Small intestine (tissue), 7 donors: ENCODE results near the gene PC. TPM values are rescaled to one million over a fixed set of nuclear protein-coding genes. Genes with fewer than 3 reads are reported as not detected.

Source experiments
- DNase-seq, 2 donors: peaks; one replicate each; pipeline versions ENCODE4 v3.0.0 to v3.0.0-alpha.2; 2013
- FAIRE-seq: peaks from 2 replicates; lab custom pipeline; 2012; peaks lifted over from hg19 to GRCh38; lab: Jason Lieb, UNC
- H3K27ac ChIP-seq, 3 donors: one replicate each; pipeline ENCODE4 v1.5.1; 2013; ENCODE audit warnings: low read length in 2 of 3, mild to moderate bottlenecking in 2 of 3, control low read depth in 1 of 3, inconsistent platforms in 1 of 3, low read depth in 1 of 3, moderate library complexity in 1 of 3
- H3K27me3 ChIP-seq, 3 donors: one replicate each; pipeline ENCODE4 v1.6.1; 2013; ENCODE audit warnings: low read length in 3 of 3, inconsistent platforms in 1 of 3; ENCODE audit not compliant: control insufficient read depth in 3 of 3, insufficient read depth in 3 of 3
- H3K36me3 ChIP-seq, 3 donors: one replicate each; pipeline ENCODE4 v1.6.1; 2013; ENCODE audit warnings: low read length in 3 of 3, inconsistent platforms in 1 of 3, low read depth in 1 of 3, mild to moderate bottlenecking in 1 of 3, moderate library complexity in 1 of 3; ENCODE audit not compliant: control insufficient read depth in 3 of 3, insufficient read depth in 2 of 3
- H3K4me1 ChIP-seq, 3 donors: one replicate each; pipeline ENCODE4 v1.6.1; 2013; ENCODE audit warnings: low read length in 2 of 3, inconsistent platforms in 1 of 3, low read depth in 1 of 3, mild to moderate bottlenecking in 1 of 3, moderate library complexity in 1 of 3; ENCODE audit not compliant: control insufficient read depth in 3 of 3, insufficient read depth in 2 of 3
- H3K4me3 ChIP-seq, 3 donors: one replicate each; pipeline ENCODE4 v1.5.1; 2013; ENCODE audit warnings: low read length in 3 of 3, control low read depth in 1 of 3, inconsistent platforms in 1 of 3, low read depth in 1 of 3, mild to moderate bottlenecking in 1 of 3, moderate library complexity in 1 of 3
- H3K9me3 ChIP-seq, 2 donors: one replicate each; pipeline ENCODE4 v1.6.1; 2013; ENCODE audit warnings: low read depth in 1 of 2, low read length in 1 of 2; ENCODE audit not compliant: control insufficient read depth in 2 of 2, insufficient read depth in 1 of 2
- WGBS, 3 donors: extraction: QIAGEN DNeasy Blood & Tissue Kit; methylation state at CpG; one replicate each; pipeline ENCODE4 v1.1.7; 2013; 5-methylcytosine and 5-hydroxymethylcytosine counted together
- polyA plus RNA-seq, 4 donors: library from polyadenylated mRNA; stranded (reverse) in 3 of 4; unstranded in 1 of 4; fragments of 200-250 nt in 3 of 4; fragments of 120-200 nt in 1 of 4; gene quantifications; one replicate each; pipeline versions ENCODE4 v1.2.1 to v1.2.3, GENCODE V29; 2013
- donor health status: healthy with polysubstance abuse.
- donor health status: control.
- donor health status: control.
- donor health status: Bipolar disorder and iron deficiency.
- donor health status: healthy.

PC gene
- polyA plus RNA-seq, 4 donors, result 19.9 to 89.5 (median 46.6) TPM

DNA sequence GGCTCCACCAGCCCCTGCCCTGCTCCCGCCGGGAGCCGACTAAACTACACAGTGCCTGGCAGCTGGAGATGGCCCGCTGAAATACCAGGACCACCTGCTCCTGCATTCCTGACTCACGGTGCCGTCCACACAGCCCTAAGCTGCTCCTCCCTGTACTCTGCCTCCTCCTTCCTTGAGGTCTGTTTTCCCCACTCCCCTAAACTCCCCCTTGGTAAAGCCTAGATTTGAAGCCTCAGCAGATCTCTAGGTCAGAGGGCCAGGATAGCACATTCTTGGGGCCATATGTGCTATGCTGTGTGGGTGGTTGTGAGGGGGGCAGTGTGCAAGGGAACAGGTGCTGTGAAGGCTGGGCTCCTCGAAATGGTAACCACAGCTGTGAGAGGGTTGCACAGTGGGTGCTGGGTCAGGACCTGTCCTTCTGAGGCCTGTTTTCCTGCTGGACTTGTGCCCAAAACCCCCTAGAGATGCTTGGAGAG is 91.6 kb downstream of the PC start:
- no peaks in the 10 kb centered on the region for H3K27me3 ChIP-seq
- WGBS, 3 donors, result 84 to 91% (median 87%) methylated on average over 7 of the region's 7 CpGs
- no peak overlapping the region for H3K27ac ChIP-seq
- H3K9me3 ChIP-seq, result no peaks in the 10 kb centered on the region
- peaks cover 0 to 51% (median 3%) of the 10 kb centered on the region in 3 donors for H3K36me3 ChIP-seq
- DNase-seq (no peak), FAIRE-seq (no peak)
- no peak overlapping the region for H3K4me3 ChIP-seq
- H3K4me1 ChIP-seq, result peaks cover 0 to 4% (median 0%) of the 10 kb centered on the region in 3 donors

DNA sequence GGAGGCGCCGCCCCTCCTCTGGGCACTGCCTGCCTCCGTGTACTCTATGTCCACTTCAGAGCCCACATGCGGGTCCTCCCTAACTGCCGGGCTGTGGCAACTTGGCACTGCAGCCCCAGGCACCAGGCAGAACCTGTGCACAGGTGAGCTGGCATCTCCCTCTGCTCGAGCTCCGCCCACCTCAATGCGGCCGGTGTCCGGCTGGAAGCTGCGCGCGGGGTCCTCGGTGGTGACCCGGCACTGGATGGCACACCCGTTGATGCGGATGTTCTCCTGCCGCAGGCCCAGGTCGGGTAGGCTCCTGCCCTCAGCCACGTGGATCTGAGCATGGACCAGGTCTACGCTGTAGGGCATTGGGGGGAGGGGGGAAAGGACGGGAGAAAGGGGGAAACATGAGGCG is 92.2 kb downstream of the PC start:
- WGBS, 3 donors, result 91 to 95% (median 94%) methylated on average over 21 to 23 of the region's 23 CpGs
- Histone ChIP-seq H3K4me1 (peaks cover 0 to 4% (median 0%) of the 10 kb centered on the region in 3 donors), H3K4me3 (no peak overlapping the region), H3K36me3 (peaks cover 0 to 49% (median 3%) of the 10 kb centered on the region in 3 donors), H3K27me3 (no peaks in the 10 kb centered on the region), H3K27ac (no peak overlapping the region), H3K9me3 (no peaks in the 10 kb centered on the region)
- FAIRE-seq (no peak), DNase-seq (no peak)

DNA sequence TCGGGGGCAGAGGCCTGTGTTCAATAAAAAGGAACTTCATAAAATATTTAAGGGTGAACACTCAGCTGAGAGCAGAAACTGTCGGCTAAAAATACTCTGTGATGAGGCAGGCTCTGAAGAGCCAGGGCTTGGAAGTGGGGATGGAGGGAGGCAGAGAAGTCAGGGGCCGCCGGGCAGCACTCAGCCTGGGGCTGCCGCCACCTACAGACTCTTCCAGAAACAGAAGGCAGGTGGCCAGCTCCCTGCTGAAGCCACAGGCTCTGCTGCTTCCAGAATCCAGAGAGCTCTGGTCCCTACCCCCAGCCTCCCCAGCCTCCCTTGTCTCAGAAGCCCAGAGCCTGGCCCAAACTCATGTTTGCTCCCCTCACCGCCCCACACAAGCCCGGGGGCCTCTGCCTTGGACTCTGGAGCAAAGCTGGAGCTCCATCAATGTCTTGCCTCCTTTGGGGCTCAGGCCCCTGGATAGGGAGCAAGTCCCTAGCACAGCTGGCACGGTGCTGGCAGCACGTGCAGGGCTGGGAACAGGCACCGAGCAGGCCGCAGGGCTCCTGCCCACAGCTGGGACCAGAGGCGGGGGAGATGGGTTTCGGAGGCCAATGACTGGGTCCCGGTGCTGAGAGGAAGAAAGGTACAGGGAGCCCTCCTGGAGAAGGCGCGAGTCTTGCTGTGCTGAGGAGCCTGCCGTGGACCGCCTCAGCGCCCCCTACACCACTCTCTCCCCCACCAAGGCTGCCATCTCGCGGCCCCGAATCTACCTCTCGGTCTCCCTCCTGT is 93.1 kb downstream of the PC start:
- Histone ChIP-seq H3K4me3 (no peak overlapping the region), H3K9me3 (no peaks in the 10 kb centered on the region), H3K36me3 (peaks cover 0 to 49% (median 3%) of the 10 kb centered on the region in 3 donors), H3K4me1 (peaks cover 0 to 4% (median 0%) of the 10 kb centered on the region in 3 donors), H3K27ac (no peak overlapping the region), H3K27me3 (no peaks in the 10 kb centered on the region)
- WGBS, 3 donors, result 59 to 86% (median 70%) methylated on average over 15 to 23 of the region's 23 CpGs
- DNase-seq (no peak), FAIRE-seq (no peak)

GRCh38 chr11:66864172-66864901 is 93.8 kb downstream of the PC start:
- no peak overlapping the region for H3K4me3 ChIP-seq
- peaks cover 0 to 52% (median 3%) of the 10 kb centered on the region in 3 donors for H3K36me3 ChIP-seq
- DNase-seq (peak in 1 of 2 donors; percentile 72), FAIRE-seq (no peak)
- no peaks in the 10 kb centered on the region for H3K9me3 ChIP-seq
- H3K4me1 ChIP-seq, result peaks cover 0 to 4% (median 0%) of the 10 kb centered on the region in 3 donors
- no peak overlapping the region for H3K27ac ChIP-seq
- WGBS, 3 donors, result 15 to 70% (median 37%) methylated on average over 31 to 35 of the region's 35 CpGs
- no peaks in the 10 kb centered on the region for H3K27me3 ChIP-seq

DNA sequence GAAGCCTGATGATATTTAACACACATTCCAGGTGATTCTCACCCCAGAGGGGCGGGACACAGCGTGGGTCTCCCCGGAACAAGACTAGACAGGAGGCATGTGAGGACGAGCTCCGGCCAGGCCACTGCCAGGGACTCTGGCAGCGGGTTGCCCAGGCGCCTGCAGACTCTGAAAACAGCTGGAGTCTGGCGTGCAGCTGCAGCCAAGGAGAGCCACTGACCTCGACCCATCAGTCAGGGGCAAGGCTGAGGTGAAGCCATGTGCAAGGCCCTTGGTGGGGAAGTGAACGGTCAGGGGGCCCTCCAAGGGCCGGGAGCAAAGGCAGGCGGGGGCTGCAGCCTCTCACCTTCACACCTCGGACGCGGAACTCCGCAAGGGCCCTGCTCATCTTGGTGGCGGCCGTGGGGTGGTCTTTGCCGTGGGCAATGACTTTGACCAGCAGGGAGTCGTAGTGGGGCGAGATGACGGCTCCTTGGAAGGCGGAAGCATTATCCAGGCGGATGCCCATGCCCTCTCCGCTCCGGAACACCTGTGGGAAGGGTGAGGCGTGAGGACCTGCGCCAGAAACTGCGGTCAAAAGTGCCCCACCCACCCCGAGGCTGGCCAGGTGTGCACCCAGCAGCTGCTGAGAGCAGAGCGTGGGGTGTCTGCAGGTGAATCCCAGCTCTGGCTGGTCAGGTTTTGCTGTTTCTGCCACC is 94.6 kb downstream of the PC start:
- Histone ChIP-seq H3K27ac (no peak overlapping the region), H3K9me3 (no peaks in the 10 kb centered on the region), H3K27me3 (no peaks in the 10 kb centered on the region), H3K36me3 (peaks cover 0 to 57% (median 3%) of the 10 kb centered on the region in 3 donors), H3K4me3 (no peak overlapping the region), H3K4me1 (peaks cover 0 to 4% (median 0%) of the 10 kb centered on the region in 3 donors)
- WGBS, 3 donors, result 44 to 85% (median 55%) methylated on average over 31 of the region's 31 CpGs
- DNase-seq (peak in 1 of 2 donors; percentile 38), FAIRE-seq (no peak)

GRCh38 chr11:66862559-66863037 is 95.6 kb downstream of the PC start:
- H3K4me3 ChIP-seq, result no peak overlapping the region
- DNase-seq (no peak), FAIRE-seq (no peak)
- 88 to 94% (median 88%) methylated on average over 11 of the region's 11 CpGs for WGBS, 3 donors
- no peak overlapping the region for H3K27ac ChIP-seq
- H3K36me3 ChIP-seq, result peaks cover 0 to 65% (median 3%) of the 10 kb centered on the region in 3 donors
- peaks cover 0 to 4% (median 0%) of the 10 kb centered on the region in 3 donors for H3K4me1 ChIP-seq
- no peaks in the 10 kb centered on the region for H3K27me3 ChIP-seq
- H3K9me3 ChIP-seq, result no peaks in the 10 kb centered on the region

DNA sequence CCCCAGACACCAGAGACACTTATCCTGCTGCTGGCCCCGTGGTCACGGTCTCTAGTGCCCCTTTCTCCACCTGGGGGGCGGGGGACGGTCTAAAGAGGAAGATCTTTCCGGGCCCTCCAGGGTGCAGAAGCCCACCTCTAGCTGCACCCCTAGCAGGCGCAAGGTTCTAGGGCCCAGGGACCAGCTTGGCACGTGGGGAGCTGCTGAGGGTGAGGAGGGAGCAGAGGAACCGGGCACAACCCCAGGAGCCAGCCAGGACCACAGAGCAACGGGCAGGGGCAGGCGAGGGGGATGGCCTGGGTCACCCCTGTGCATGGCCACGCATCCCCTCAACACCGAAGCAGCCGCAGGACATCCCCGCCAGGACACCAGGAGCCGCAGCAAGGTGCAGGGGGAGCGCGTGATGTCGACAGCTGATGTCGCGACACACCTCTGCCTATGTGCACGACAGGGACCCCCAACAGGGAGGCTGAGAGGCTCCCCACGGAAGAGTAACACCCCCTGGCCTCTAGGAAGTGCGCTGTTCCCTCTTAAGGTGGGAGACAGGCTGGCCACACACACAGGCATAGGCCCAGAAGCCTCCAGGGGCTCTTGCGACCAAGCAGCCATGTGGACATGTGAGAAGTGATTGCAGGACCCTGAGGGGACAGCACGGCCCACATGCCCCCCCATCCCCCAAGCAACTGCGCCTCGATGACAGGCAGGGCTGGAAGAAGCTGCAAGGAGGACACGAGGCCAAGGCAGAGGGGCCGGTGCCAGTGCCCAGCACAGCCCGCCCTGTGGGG is 96.2 kb downstream of the PC start:
- Histone ChIP-seq H3K27me3 (no peaks in the 10 kb centered on the region), H3K4me1 (peaks cover 0 to 4% (median 0%) of the 10 kb centered on the region in 3 donors), H3K4me3 (no peak overlapping the region), H3K27ac (no peak overlapping the region), H3K36me3 (peaks cover 0 to 62% (median 3%) of the 10 kb centered on the region in 3 donors), H3K9me3 (no peaks in the 10 kb centered on the region)
- 90 to 93% (median 93%) methylated on average over 29 to 30 of the region's 30 CpGs for WGBS, 3 donors
- DNase-seq, result no peak
- FAIRE-seq, result no peak
